ENCODE data around the gene MAPRE3.
A peak's percentile ranks its signal among the peaks of the same experiment; 100 is the strongest.

The MAPRE3 gene

GRCh38 chr2:27010139-27010538 is 39.7 kb downstream of the MAPRE3 start:
- no peak overlapping the region for H3K4me3 ChIP-seq (ENCODE audit: low read depth, low read length)

- no peak overlapping the region for H3K4me3 ChIP-seq (ENCODE audit: low read depth, low read length)
These were observed 43.3 kb downstream of the MAPRE3 start for GRCh38 chr2:27013738-27014137.

- no peak overlapping the region for H3K4me3 ChIP-seq (ENCODE audit: low read depth, low read length)
These were observed 44.5 kb downstream of the MAPRE3 start for GRCh38 chr2:27014771-27015433.

- no peak overlapping the region for H3K4me3 ChIP-seq (ENCODE audit: low read depth, low read length)
These were observed 46.4 kb downstream of the MAPRE3 start for GRCh38 chr2:27016801-27017325.

GRCh38 chr2:27018142-27018541 is 47.7 kb downstream of the MAPRE3 start:
- no peak overlapping the region for H3K4me3 ChIP-seq (ENCODE audit: low read depth, low read length)

GRCh38 chr2:27019459-27019858 is 49.0 kb downstream of the MAPRE3 start:
- no peak overlapping the region for H3K4me3 ChIP-seq (ENCODE audit: low read depth, low read length)

GRCh38 chr2:27019931-27020855 is 49.8 kb downstream of the MAPRE3 start:
- no peak overlapping the region for H3K4me3 ChIP-seq (ENCODE audit: low read depth, low read length)

- H3K4me3 ChIP-seq (ENCODE audit: low read depth, low read length): no peak overlapping the region
These were observed 51.0 kb downstream of the MAPRE3 start for GRCh38 chr2:27021253-27022049.

- H3K4me3 ChIP-seq (ENCODE audit: low read depth, low read length): no peak overlapping the region
These were observed 53.3 kb downstream of the MAPRE3 start for GRCh38 chr2:27023740-27024139.

- no peak overlapping the region for H3K4me3 ChIP-seq (ENCODE audit: low read depth, low read length)
These were observed 53.8 kb downstream of the MAPRE3 start for GRCh38 chr2:27024188-27024587.

- no peak overlapping the region for H3K4me3 ChIP-seq (ENCODE audit: low read depth, low read length)
These were observed 54.4 kb downstream of the MAPRE3 start for GRCh38 chr2:27024812-27025211.

- H3K4me3 ChIP-seq (ENCODE audit: low read depth, low read length): no peak overlapping the region
These were observed 54.9 kb downstream of the MAPRE3 start for GRCh38 chr2:27025281-27025800.

GRCh38 chr2:27025861-27026851 is 55.7 kb downstream of the MAPRE3 start:
- no peak overlapping the region for H3K4me3 ChIP-seq (ENCODE audit: low read depth, low read length)

- no peak overlapping the region for H3K4me3 ChIP-seq (ENCODE audit: low read depth, low read length)
These were observed 56.8 kb downstream of the MAPRE3 start for GRCh38 chr2:27027211-27027651.

GRCh38 chr2:27029051-27029450 is 58.6 kb downstream of the MAPRE3 start:
- no peak overlapping the region for H3K4me3 ChIP-seq (ENCODE audit: low read depth, low read length)

- H3K4me3 ChIP-seq (ENCODE audit: low read depth, low read length): peak within 1 kb of the TSS; percentile 71
These were observed 62.2 kb downstream of the MAPRE3 start, which contains the start of gene TMEM214 for GRCh38 chr2:27032495-27033252. TMEM214 (plus strand) TSS chr2:27032965; CDS start chr2:27033016, 51 bp downstream.

GRCh38 chr2:27033253-27033852 is 62.9 kb downstream of the MAPRE3 start:
- H3K4me3 ChIP-seq (ENCODE audit: low read depth, low read length): peak overlapping the region; percentile 71

GRCh38 chr2:27038012-27038411 is 67.6 kb downstream of the MAPRE3 start:
- H3K4me3 ChIP-seq (ENCODE audit: low read depth, low read length): no peak overlapping the region
